ENCODE measurements around the gene RASA2.

The RASA2 gene

DNA sequence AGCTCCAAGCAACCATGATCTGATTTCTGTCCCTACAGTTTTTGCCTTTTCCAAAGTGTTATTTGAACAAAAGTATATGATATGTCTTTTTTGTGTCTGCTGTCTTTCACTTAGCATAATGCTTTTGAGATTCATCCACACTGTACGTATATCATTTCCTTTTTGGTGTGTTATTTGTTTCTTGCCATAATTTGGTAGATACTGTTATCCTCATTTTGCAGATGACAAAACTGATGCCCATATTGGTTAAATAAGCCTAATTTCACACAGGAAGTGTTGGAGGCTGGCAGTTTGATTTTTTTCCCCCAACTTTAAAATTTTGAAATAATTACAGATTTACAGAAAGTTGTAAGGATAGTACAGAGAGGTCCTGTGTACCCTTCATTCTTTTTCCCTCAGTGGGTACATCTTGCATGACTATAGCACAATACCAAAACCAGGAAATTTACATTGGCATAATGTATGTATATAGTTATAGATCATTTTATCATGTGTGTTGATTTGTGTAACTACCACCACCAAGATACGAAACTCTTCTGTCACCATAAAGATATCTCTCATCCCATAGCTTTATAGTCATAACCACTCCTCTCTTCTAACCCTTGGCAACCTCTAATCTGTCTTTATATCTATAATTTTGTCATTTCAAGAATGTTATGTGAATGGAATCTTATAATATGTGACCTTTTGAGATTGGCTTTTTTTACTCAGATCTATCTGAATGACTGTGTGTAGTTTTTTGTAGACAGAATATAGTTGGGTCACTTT is 55.6 kb downstream of the RASA2 start:
- no peaks in the 10 kb centered on the region for H3K27me3 ChIP-seq (ENCODE audit: control insufficient read depth, insufficient read depth, low read length)
- peaks cover 13% of the 10 kb centered on the region for H3K36me3 ChIP-seq (ENCODE audit: control insufficient read depth, low read depth, low read length)
- no peaks in the 10 kb centered on the region for H3K4me1 ChIP-seq (ENCODE audit: control insufficient read depth, low read depth, low read length)

DNA sequence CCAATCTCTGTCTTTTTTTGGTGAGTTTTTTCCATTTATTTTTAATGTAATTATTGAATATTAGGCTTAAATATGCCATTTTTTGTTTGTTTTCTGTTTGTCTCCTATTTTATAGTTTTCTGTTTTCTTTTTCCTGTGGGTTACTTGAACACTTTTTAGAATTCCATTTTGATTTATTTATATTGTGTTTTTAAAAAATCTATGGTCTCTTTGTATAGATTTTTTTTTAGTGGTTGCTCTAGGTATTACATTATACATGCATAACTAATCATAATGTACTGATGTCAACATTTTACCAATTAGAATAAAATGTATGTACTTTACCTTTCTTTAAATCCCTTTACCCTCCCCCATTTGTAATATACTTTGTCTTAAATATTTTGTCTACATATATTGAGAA is 56.2 kb downstream of the RASA2 start:
- Histone ChIP-seq H3K27ac (ENCODE audit: low read length) (no peak overlapping the region), H3K4me1 (ENCODE audit: control insufficient read depth, low read depth, low read length) (no peaks in the 10 kb centered on the region), H3K9me3 (ENCODE audit: control insufficient read depth, low read depth, low read length) (no peaks in the 10 kb centered on the region), H3K9ac (ENCODE audit: low read length) (no peak overlapping the region), H3K27me3 (ENCODE audit: control insufficient read depth, insufficient read depth, low read length) (no peaks in the 10 kb centered on the region), H3K4me3 (ENCODE audit: low read length) (no peak overlapping the region), H3K36me3 (ENCODE audit: control insufficient read depth, low read depth, low read length) (peaks cover 13% of the 10 kb centered on the region)

More for the DNA sequence above, 55.6 kb downstream of the RASA2 start:
- H3K9ac ChIP-seq (ENCODE audit: low read length) = no peak overlapping the region
- H3K4me3 ChIP-seq (ENCODE audit: low read length) = no peak overlapping the region
- no peak overlapping the region for H3K27ac ChIP-seq (ENCODE audit: low read length)
- no peaks in the 10 kb centered on the region for H3K9me3 ChIP-seq (ENCODE audit: control insufficient read depth, low read depth, low read length)

DNA sequence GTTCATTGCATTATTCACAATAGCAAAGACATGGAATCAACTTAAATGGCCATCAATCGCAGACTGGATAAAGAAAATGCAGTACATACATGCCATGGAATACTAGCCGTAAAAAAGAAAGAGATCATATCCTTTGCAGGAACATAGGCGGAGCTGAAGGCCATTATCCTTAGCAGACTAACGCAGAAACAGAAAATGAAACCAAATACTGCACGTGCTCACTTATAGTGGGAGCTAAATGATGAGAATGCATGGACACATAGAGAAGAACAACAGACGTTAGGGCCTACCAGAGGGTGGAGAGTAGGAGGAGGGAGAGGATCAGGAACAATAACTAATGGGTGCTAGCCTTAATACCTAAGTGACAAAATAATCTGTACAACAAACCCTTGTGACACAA is 57.9 kb downstream of the RASA2 start:
- Histone ChIP-seq H3K4me3 (ENCODE audit: low read length) (no peak overlapping the region), H3K9ac (ENCODE audit: low read length) (no peak overlapping the region), H3K4me1 (ENCODE audit: control insufficient read depth, low read depth, low read length) (no peaks in the 10 kb centered on the region), H3K9me3 (ENCODE audit: control insufficient read depth, low read depth, low read length) (no peaks in the 10 kb centered on the region), H3K27ac (ENCODE audit: low read length) (no peak overlapping the region), H3K36me3 (ENCODE audit: control insufficient read depth, low read depth, low read length) (peaks cover 13% of the 10 kb centered on the region), H3K27me3 (ENCODE audit: control insufficient read depth, insufficient read depth, low read length) (no peaks in the 10 kb centered on the region)

DNA sequence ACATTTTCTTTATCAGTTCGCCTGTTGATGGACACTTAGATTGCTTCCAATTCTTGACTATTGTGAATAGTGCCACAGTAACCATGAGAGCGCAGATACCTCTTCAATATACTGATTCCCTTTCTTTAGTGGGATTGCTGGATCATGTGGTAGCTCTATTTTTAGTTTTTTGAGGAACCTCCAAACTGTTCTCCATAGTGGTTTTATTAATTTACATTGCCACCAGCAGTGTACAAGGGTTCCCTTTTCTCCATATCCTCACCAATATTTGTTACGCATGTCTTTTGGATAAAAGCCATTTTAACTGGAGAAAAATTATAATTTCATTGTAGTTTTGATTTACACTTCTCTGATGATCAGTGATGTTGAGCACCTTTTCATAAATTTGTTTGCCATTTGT is 59.3 kb downstream of the RASA2 start:
- Histone ChIP-seq H3K4me3 (ENCODE audit: low read length) (no peak overlapping the region), H3K9me3 (ENCODE audit: control insufficient read depth, low read depth, low read length) (no peaks in the 10 kb centered on the region), H3K27me3 (ENCODE audit: control insufficient read depth, insufficient read depth, low read length) (no peaks in the 10 kb centered on the region), H3K36me3 (ENCODE audit: control insufficient read depth, low read depth, low read length) (peaks cover 10% of the 10 kb centered on the region), H3K27ac (ENCODE audit: low read length) (no peak overlapping the region), H3K9ac (ENCODE audit: low read length) (no peak overlapping the region), H3K4me1 (ENCODE audit: control insufficient read depth, low read depth, low read length) (no peaks in the 10 kb centered on the region)

DNA sequence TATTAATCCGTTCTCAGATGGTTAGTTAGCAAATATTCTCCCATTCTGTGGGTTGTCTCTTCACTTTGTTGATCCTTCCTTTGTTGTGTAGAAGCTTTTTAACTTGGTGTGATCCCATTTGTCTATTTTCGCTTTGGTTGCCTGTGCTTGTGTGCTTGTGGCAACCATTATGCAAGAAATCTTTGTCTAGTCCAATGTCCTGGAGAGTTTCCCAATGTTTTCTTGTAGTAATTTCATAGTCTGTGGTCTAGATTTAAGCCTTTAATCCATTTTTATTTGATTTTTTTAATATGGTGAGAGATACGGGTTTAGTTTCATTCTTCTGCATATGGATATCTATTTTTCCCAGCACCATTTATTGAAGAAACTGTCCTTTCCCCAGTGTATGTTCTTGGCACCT is 59.8 kb downstream of the RASA2 start:
- no peak overlapping the region for H3K4me3 ChIP-seq (ENCODE audit: low read length)
- no peak overlapping the region for H3K27ac ChIP-seq (ENCODE audit: low read length)
- no peak overlapping the region for H3K9ac ChIP-seq (ENCODE audit: low read length)
- no peaks in the 10 kb centered on the region for H3K9me3 ChIP-seq (ENCODE audit: control insufficient read depth, low read depth, low read length)
- no peaks in the 10 kb centered on the region for H3K4me1 ChIP-seq (ENCODE audit: control insufficient read depth, low read depth, low read length)
- H3K36me3 ChIP-seq (ENCODE audit: control insufficient read depth, low read depth, low read length) = peaks cover 10% of the 10 kb centered on the region
- H3K27me3 ChIP-seq (ENCODE audit: control insufficient read depth, insufficient read depth, low read length) = no peaks in the 10 kb centered on the region

DNA sequence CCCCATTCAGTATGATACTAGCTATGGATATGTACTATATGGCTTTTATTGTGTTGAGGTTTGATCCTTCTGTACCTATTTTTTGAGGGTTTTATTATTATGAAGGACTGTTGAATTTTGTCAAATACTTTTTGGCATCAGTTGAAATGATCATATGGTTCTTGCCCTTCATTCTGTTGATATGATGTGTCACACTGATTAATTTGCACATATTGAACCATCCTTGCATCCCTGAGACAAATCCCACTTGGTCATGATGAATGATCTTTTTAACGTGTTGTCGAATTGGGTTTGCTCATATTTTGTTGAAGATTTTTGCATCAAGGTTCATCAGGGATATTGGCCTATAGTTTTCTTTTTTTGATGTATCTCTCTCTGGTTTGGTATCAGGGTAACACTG is 61.0 kb downstream of the RASA2 start:
- H3K4me3 ChIP-seq (ENCODE audit: low read length) = no peak overlapping the region
- H3K27me3 ChIP-seq (ENCODE audit: control insufficient read depth, insufficient read depth, low read length) = no peaks in the 10 kb centered on the region
- H3K4me1 ChIP-seq (ENCODE audit: control insufficient read depth, low read depth, low read length) = no peaks in the 10 kb centered on the region
- no peak overlapping the region for H3K9ac ChIP-seq (ENCODE audit: low read length)
- no peak overlapping the region for H3K27ac ChIP-seq (ENCODE audit: low read length)
- H3K36me3 ChIP-seq (ENCODE audit: control insufficient read depth, low read depth, low read length) = peaks cover 3% of the 10 kb centered on the region
- no peaks in the 10 kb centered on the region for H3K9me3 ChIP-seq (ENCODE audit: control insufficient read depth, low read depth, low read length)

DNA sequence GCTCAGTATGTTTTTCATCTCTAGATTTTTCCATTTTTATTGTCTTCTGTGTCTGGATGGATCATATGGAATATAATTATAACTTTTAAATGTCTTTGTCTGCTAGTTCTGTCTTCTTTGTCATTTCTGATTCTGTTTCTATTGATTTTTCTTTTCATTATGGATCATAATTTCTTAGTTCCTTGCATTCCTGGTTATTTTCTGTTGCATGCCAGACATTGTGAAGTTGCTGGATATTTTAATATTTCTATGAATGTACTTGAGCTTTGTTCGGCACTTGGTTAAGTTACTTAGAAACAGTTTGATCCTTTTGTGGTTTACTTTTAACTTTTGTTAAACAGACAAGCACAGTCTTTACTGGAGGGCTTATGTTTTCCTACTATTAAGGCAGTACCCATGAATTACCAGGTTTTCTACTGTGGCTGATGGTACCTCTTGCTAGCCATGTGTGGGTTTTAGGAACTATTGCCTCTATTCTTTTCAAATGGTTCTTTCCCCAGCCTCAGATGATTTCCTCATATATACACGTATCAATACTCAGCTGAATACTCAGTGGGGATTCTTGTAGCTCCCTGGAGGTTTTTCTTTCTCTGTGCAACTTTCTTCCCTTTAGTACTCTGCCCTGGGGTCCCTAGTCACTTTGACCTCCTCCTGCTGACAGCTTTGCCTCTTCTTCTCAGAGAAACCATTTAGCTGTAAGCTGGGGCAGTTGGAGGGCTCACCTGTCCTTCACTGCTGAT is 64.3 kb downstream of the RASA2 start:
- H3K9ac ChIP-seq (ENCODE audit: low read length) = no peak overlapping the region
- H3K4me3 ChIP-seq (ENCODE audit: low read length) = no peak overlapping the region
- no peaks in the 10 kb centered on the region for H3K4me1 ChIP-seq (ENCODE audit: control insufficient read depth, low read depth, low read length)
- H3K9me3 ChIP-seq (ENCODE audit: control insufficient read depth, low read depth, low read length) = no peaks in the 10 kb centered on the region
- H3K36me3 ChIP-seq (ENCODE audit: control insufficient read depth, low read depth, low read length) = no peaks in the 10 kb centered on the region
- no peak overlapping the region for H3K27ac ChIP-seq (ENCODE audit: low read length)
- H3K27me3 ChIP-seq (ENCODE audit: control insufficient read depth, insufficient read depth, low read length) = no peaks in the 10 kb centered on the region

DNA sequence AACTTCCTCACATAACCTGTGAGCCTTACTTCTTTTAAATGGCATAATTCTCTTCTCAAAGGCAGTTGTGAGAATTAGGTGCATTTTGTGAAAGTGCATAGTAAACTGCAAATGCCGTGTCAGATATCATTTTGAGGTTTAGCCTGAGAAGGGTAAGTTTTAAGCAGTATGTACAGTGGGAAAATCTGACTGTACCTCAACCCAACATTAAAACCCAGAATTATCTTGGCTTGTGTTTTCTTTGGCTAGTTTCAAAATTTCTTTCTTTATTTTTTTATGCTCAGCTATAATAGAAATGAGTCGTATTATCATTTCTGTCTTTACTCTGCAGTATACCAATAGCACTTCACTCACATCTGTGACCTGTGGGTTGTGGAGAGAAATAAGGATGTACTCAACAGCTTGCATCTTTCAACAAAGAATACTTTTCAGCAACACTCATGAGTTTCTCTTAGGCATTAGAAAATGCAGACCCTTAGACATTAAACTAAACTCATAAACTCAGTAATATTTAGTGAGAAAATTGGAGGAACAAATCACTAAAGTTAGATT is 65.7 kb downstream of the RASA2 start:
- no peak overlapping the region for H3K4me3 ChIP-seq (ENCODE audit: low read length)

DNA sequence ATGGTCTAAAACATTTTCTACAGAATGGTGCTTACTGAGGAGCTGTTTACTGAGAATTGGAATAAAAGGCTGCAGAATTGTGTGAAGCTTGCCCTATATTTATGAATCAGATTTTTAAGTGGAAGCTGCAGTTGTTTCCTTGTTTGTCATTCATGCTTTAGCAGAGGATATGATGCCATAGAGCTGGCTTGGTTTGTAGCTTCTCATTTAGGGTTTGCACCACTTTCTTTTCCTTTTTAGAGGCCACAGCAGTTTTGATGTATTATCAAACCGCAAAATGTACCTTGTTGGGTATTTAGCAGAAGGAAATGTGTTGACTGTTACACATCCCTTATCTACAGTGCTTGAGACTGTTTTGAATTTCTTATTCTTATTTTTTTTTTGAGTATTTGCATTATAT is 66.2 kb downstream of the RASA2 start:
- H3K36me3 ChIP-seq (ENCODE audit: control insufficient read depth, low read depth, low read length) = peaks cover 6% of the 10 kb centered on the region
- H3K27me3 ChIP-seq (ENCODE audit: control insufficient read depth, insufficient read depth, low read length) = no peaks in the 10 kb centered on the region
- no peak overlapping the region for H3K27ac ChIP-seq (ENCODE audit: low read length)
- H3K9me3 ChIP-seq (ENCODE audit: control insufficient read depth, low read depth, low read length) = no peaks in the 10 kb centered on the region
- no peak overlapping the region for H3K9ac ChIP-seq (ENCODE audit: low read length)
- no peaks in the 10 kb centered on the region for H3K4me1 ChIP-seq (ENCODE audit: control insufficient read depth, low read depth, low read length)
- no peak overlapping the region for H3K4me3 ChIP-seq (ENCODE audit: low read length)

More for the DNA sequence above, 65.7 kb downstream of the RASA2 start:
- H3K4me1 ChIP-seq (ENCODE audit: control insufficient read depth, low read depth, low read length) = no peaks in the 10 kb centered on the region
- H3K27ac ChIP-seq (ENCODE audit: low read length) = no peak overlapping the region
- no peaks in the 10 kb centered on the region for H3K27me3 ChIP-seq (ENCODE audit: control insufficient read depth, insufficient read depth, low read length)
- H3K36me3 ChIP-seq (ENCODE audit: control insufficient read depth, low read depth, low read length) = peaks cover 6% of the 10 kb centered on the region
- H3K9me3 ChIP-seq (ENCODE audit: control insufficient read depth, low read depth, low read length) = no peaks in the 10 kb centered on the region
- no peak overlapping the region for H3K9ac ChIP-seq (ENCODE audit: low read length)

DNA sequence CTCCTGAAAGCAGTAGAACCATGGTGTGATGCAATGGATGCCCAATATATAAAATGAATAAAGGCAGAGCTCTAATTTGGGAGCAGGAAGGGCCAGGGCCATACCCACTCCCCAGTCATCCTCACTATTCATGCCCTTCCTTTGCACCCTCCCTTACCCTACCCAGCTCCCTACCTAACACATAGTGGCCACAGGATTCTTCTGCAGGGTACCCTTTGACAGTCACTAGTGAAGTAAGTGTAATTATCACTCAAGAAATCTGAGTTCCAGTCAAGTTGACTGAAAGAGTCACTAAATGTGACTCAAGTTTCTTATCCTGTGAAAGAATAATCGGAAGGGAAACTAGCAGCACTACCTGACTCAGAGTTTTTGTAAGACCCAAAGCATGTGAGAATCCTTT is 69.2 kb downstream of the RASA2 start:
- Histone ChIP-seq H3K4me1 (ENCODE audit: control insufficient read depth, low read depth, low read length) (no peaks in the 10 kb centered on the region), H3K9ac (ENCODE audit: low read length) (no peak overlapping the region), H3K36me3 (ENCODE audit: control insufficient read depth, low read depth, low read length) (peaks cover 22% of the 10 kb centered on the region), H3K9me3 (ENCODE audit: control insufficient read depth, low read depth, low read length) (no peaks in the 10 kb centered on the region), H3K27ac (ENCODE audit: low read length) (no peak overlapping the region), H3K4me3 (ENCODE audit: low read length) (no peak overlapping the region), H3K27me3 (ENCODE audit: control insufficient read depth, insufficient read depth, low read length) (no peaks in the 10 kb centered on the region)

DNA sequence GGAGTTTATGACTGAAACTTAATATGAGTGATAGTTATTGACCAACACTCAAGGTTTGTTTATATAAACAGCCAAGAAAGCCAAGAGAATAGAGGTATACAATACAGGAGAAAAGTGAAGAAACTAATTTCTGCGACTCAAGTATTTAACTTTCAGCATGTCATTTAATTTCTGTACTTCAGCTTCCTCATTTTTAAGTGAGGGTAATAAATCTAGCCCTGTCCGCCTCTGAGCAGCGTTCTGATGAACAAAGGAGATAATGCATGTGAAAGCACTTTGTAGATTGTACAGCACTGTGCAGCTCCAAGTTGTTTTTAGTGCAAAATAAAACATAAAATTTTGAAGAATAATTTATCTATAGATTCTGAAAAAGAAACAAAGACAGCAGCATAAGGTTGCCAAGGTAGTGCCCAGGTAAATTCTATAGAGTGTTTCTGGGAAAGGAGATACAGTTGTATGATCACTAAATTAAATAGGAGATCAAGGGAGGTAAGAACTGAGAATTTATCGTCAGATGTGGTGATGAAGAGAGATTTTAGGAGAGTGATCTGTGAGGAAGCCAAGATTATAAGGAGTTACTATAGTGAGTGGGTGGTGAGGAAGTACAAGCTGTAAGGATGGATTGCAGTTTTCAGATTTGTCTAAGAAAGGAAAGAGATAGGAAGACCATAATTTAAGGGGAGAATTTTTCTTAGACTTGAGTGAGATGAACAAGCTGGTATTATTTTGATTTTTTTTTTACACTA is 71.3 kb downstream of the RASA2 start:
- no peak overlapping the region for H3K27ac ChIP-seq (ENCODE audit: low read length)

More for the DNA sequence above, 71.3 kb downstream of the RASA2 start:
- H3K27me3 ChIP-seq (ENCODE audit: control insufficient read depth, insufficient read depth, low read length) = no peaks in the 10 kb centered on the region
- no peaks in the 10 kb centered on the region for H3K9me3 ChIP-seq (ENCODE audit: control insufficient read depth, low read depth, low read length)
- peaks cover 22% of the 10 kb centered on the region for H3K36me3 ChIP-seq (ENCODE audit: control insufficient read depth, low read depth, low read length)
- H3K4me3 ChIP-seq (ENCODE audit: low read length) = no peak overlapping the region
- no peak overlapping the region for H3K9ac ChIP-seq (ENCODE audit: low read length)
- no peaks in the 10 kb centered on the region for H3K4me1 ChIP-seq (ENCODE audit: control insufficient read depth, low read depth, low read length)
